ENCODE data around the gene R3HDM2.
"Not testable (repeated sequence)": the region's sequence is repeated elsewhere in the genome, so short reads cannot be mapped to it uniquely, and the experiment has no call there.

Gene R3HDM2

GRCh38 chr12:57369202-57369601, 61.6 kb downstream of the R3HDM2 start:
- DNase-seq (ENCODE audit: low read depth), result no peak
- TF ChIP-seq CTCF (IDR thresholded peaks at IDR 0.05; ENCODE audit: control insufficient read depth, insufficient read depth, low read depth, low read length, missing control alignments), result no peak
- H3K4me3 ChIP-seq (ENCODE audit: control insufficient read depth, low read depth, low read length), result no peak overlapping the region

- no peak for DNase-seq (ENCODE audit: low read depth)
- no peak overlapping the region for H3K4me3 ChIP-seq (ENCODE audit: control insufficient read depth, low read depth, low read length)
- no peak for TF ChIP-seq CTCF (IDR thresholded peaks at IDR 0.05; ENCODE audit: control insufficient read depth, insufficient read depth, low read depth, low read length, missing control alignments)
Observed at GRCh38 chr12:57368349-57369095, 62.3 kb downstream of the R3HDM2 start.

GRCh38 chr12:57367121-57367520, 63.7 kb downstream of the R3HDM2 start:
- DNase-seq (ENCODE audit: low read depth), result no peak

GRCh38 chr12:57366315-57366714, 64.5 kb downstream of the R3HDM2 start:
- DNase-seq (ENCODE audit: low read depth), result no peak
- no peak for TF ChIP-seq CTCF (IDR thresholded peaks at IDR 0.05; ENCODE audit: control insufficient read depth, insufficient read depth, low read depth, low read length, missing control alignments)
- H3K4me3 ChIP-seq (ENCODE audit: control insufficient read depth, low read depth, low read length), result no peak overlapping the region

More at GRCh38 chr12:57367121-57367520, 63.7 kb downstream of the R3HDM2 start:
- no peak overlapping the region for H3K4me3 ChIP-seq (ENCODE audit: control insufficient read depth, low read depth, low read length)
- TF ChIP-seq CTCF (IDR thresholded peaks at IDR 0.05; ENCODE audit: control insufficient read depth, insufficient read depth, low read depth, low read length, missing control alignments), result no peak

GRCh38 chr12:57364156-57364555, 66.7 kb downstream of the R3HDM2 start:
- DNase-seq (ENCODE audit: low read depth), result not testable (repeated sequence)

GRCh38 chr12:57360468-57360867, 70.4 kb downstream of the R3HDM2 start:
- no peak for TF ChIP-seq CTCF (IDR thresholded peaks at IDR 0.05; ENCODE audit: control insufficient read depth, insufficient read depth, low read depth, low read length, missing control alignments)

More at GRCh38 chr12:57364156-57364555, 66.7 kb downstream of the R3HDM2 start:
- H3K4me3 ChIP-seq (ENCODE audit: control insufficient read depth, low read depth, low read length), result not testable (repeated sequence)

GRCh38 chr12:57358646-57359045, 72.2 kb downstream of the R3HDM2 start:
- no peak overlapping the region for H3K4me3 ChIP-seq (ENCODE audit: control insufficient read depth, low read depth, low read length)
- no peak for DNase-seq (ENCODE audit: low read depth)
- no peak for TF ChIP-seq CTCF (IDR thresholded peaks at IDR 0.05; ENCODE audit: control insufficient read depth, insufficient read depth, low read depth, low read length, missing control alignments)

More at GRCh38 chr12:57360468-57360867, 70.4 kb downstream of the R3HDM2 start:
- H3K4me3 ChIP-seq (ENCODE audit: control insufficient read depth, low read depth, low read length), result no peak overlapping the region
- no peak for DNase-seq (ENCODE audit: low read depth)
